Spleen (tissue), 11 donors: Measurements from ENCODE around the gene APP. TPM values are rescaled to one million over a fixed set of nuclear protein-coding genes. Genes with fewer than 3 reads are reported as not detected.

Source experiments
- DNase-seq: peaks from one replicate; pipeline ENCODE4 v3.0.0-alpha.2; 2020
- H3K27ac ChIP-seq, 8 donors: fragments of 200-600 bp; sonication (generic) in 7 of 8; 1 replicate in 4 of 8; 2 replicates in 4 of 8; pipeline versions ENCODE4 v1.5.0 to v1.8.0; 2016 to 2021; ENCODE audit warnings: inconsistent platforms in 4 of 8, mild to moderate bottlenecking in 4 of 8, moderate library complexity in 1 of 8
- H3K27me3 ChIP-seq, 7 donors: fragments of 200-600 bp; sonication (generic) in 6 of 7; replicated peaks in 1 of 7; 1 replicate in 4 of 7; 2 replicates in 3 of 7; pipeline versions ENCODE4 v1.5.0 to v1.8.0; 2016 to 2021; ENCODE audit warnings: inconsistent platforms in 3 of 7, mild to moderate bottlenecking in 1 of 7
- H3K36me3 ChIP-seq, 6 donors: fragments of 200-600 bp; sonication (generic) in 5 of 6; 1 replicate in 4 of 6; 2 replicates in 2 of 6; pipeline versions ENCODE4 v1.5.0 to v1.8.0; 2016 to 2021; ENCODE audit warnings: inconsistent platforms in 2 of 6
- H3K4me1 ChIP-seq, 6 donors: fragments of 200-600 bp; sonication (generic) in 5 of 6; 1 replicate in 3 of 6; 2 replicates in 3 of 6; pipeline versions ENCODE4 v1.5.0 to v1.8.0; 2016 to 2021; ENCODE audit warnings: inconsistent platforms in 3 of 6
- H3K4me3 ChIP-seq, 8 donors: fragments of 200-600 bp; sonication (generic) in 7 of 8; 1 replicate in 4 of 8; 2 replicates in 4 of 8; pipeline versions ENCODE4 v1.5.0 to v1.8.0; 2016 to 2021; ENCODE audit warnings: inconsistent platforms in 4 of 8, mild to moderate bottlenecking in 4 of 8, moderate library complexity in 2 of 8
- H3K9me3 ChIP-seq, 8 donors: fragments of 200-600 bp; sonication (generic) in 7 of 8; 1 replicate in 4 of 8; 2 replicates in 4 of 8; pipeline versions ENCODE4 v1.5.0 to v1.8.0; 2016 to 2021; ENCODE audit warnings: inconsistent platforms in 4 of 8
- CTCF ChIP-seq, 11 experiments: fragments of 200-600 bp in 7 of 11; fragments of 450-650 bp in 4 of 11; sonication (generic) in 4 of 11; IDR thresholded peaks in 8 of 11; conservative IDR thresholded peaks in 3 of 11; 1 replicate in 7 of 11; 2 replicates in 4 of 11; pipeline versions ENCODE4 v1.4.0 to v1.8.0; 2016 to 2021; ENCODE audit warnings: antibody characterized with exemption in 11 of 11, inconsistent platforms in 4 of 11, mild to moderate bottlenecking in 1 of 11
- POLR2A ChIP-seq, 3 donors: fragments of 450-650 bp; IDR thresholded peaks; one replicate each; pipeline ENCODE4 v1.5.1; 2017; ENCODE audit warnings: antibody characterized with exemption in 3 of 3, mild to moderate bottlenecking in 1 of 3
- POLR2AphosphoS5 ChIP-seq, 3 donors: sonication (generic); formaldehyde crosslinking; IDR thresholded peaks; one replicate each; pipeline ENCODE4 v1.5.1; 2017; ENCODE audit warnings: antibody characterized with exemption in 3 of 3
- WGBS, 5 donors: extraction: QIAGEN DNeasy Blood & Tissue Kit in 3 of 5; methylation state at CpG; one replicate each; pipeline versions ENCODE4 v1.1.5 to v1.1.7; 2013 to 2018; 5-methylcytosine and 5-hydroxymethylcytosine counted together
- intact Hi-C: fragments of 100-400 bp; cut with DNase I; formaldehyde crosslinking; loops from one replicate; pipeline ENCODE4 v1.15.0; 2023; ENCODE audit warnings: low total_unique reads
- polyA plus RNA-seq, 3 donors: library from polyadenylated mRNA; stranded (reverse); fragments of 200-250 nt; gene quantifications; one replicate each; pipeline ENCODE4 v1.2.1, GENCODE V29; 2013
- total RNA-seq, 7 donors: library from RNA; depleted of rRNA in 3 of 7; stranded (reverse); fragments of >200 nt in 3 of 7; fragmentation: NEBNext Ultra II Directional in 4 of 7; extraction: Animal tissue kit (Norgen Biotek cat#: 25700) in 4 of 7; gene quantifications; one replicate each; pipeline versions ENCODE4 v1.1.0 to v1.2.1, GENCODE V29; 2016 to 2021
- donor health status: healthy with polysubstance abuse.
- donor health status: DM: no; HTN: no; CAD: no; lungs with moderate emphysema.
- donor health status: DM: no; HTN: no; CAD: no.
- donor health status: Bipolar disorder and iron deficiency.
- donor health status: healthy.
- donor health status: DM: no; HTN: no; CAD: no.
- donor health status: DM: yes; HTN: yes; CAD: no.

Gene APP
- total and polyA plus RNA-seq, 10 donors, result 25.3 to 398 (median 282) TPM

- intact Hi-C loops, result no loop called here
- peaks cover 4 to 40% (median 17%) of the 10 kb centered on the region in 6 donors for H3K4me1 ChIP-seq
Observed at GRCh38 chr21:26159869-26160268, 10.7 kb downstream of the APP start.

GRCh38 chr21:26157801-26158200 is 12.8 kb downstream of the APP start:
- Histone ChIP-seq H3K27me3 (no peaks in the 10 kb centered on the region), H3K9me3 (no peaks in the 10 kb centered on the region), H3K4me1 (peaks cover 4 to 43% (median 15%) of the 10 kb centered on the region in 6 donors), H3K36me3 (no peaks in the 10 kb centered on the region), H3K27ac (no peak overlapping the region), H3K4me3 (no peak overlapping the region)
- no peak for DNase-seq
- intact Hi-C loops, result no loop called here
- TF ChIP-seq POLR2AphosphoS5 (IDR thresholded peaks at IDR 0.05) (no peak), CTCF (IDR thresholded peaks at IDR 0.05 in 8 of 11, conservative IDR thresholded peaks at IDR 0.05 in 3 of 11) (no peak), POLR2A (IDR thresholded peaks at IDR 0.05) (no peak)
- WGBS, 5 donors, result 51 to 59% (median 53%) methylated on average over 2 of the region's 2 CpGs

More at GRCh38 chr21:26159869-26160268, 10.7 kb downstream of the APP start:
- no peaks in the 10 kb centered on the region for H3K36me3 ChIP-seq
- H3K9me3 ChIP-seq, result no peaks in the 10 kb centered on the region
- TF ChIP-seq CTCF (IDR thresholded peaks at IDR 0.05 in 8 of 11, conservative IDR thresholded peaks at IDR 0.05 in 3 of 11), result no peak
- no peak for TF ChIP-seq POLR2AphosphoS5 (IDR thresholded peaks at IDR 0.05)
- no peak for TF ChIP-seq POLR2A (IDR thresholded peaks at IDR 0.05)
- H3K4me3 ChIP-seq, result no peak overlapping the region
- H3K27me3 ChIP-seq, result no peaks in the 10 kb centered on the region
- H3K27ac ChIP-seq, result no peak overlapping the region
- DNase-seq, result no peak
- WGBS, 5 donors, result 68 to 97% (median 77%) methylated on average over 1 of the region's 1 CpG

GRCh38 chr21:26154753-26155152 is 15.8 kb downstream of the APP start:
- 88 to 98% (median 96%) methylated on average over 4 of the region's 4 CpGs for WGBS, 5 donors
- Histone ChIP-seq H3K27ac (no peak overlapping the region), H3K27me3 (no peaks in the 10 kb centered on the region), H3K36me3 (no peaks in the 10 kb centered on the region), H3K4me3 (no peak overlapping the region), H3K9me3 (no peaks in the 10 kb centered on the region), H3K4me1 (peaks cover 4 to 31% (median 15%) of the 10 kb centered on the region in 6 donors)
- DNase-seq, result no peak
- intact Hi-C loops, result no loop called here
- TF ChIP-seq POLR2A (IDR thresholded peaks at IDR 0.05) (no peak), CTCF (IDR thresholded peaks at IDR 0.05 in 8 of 11, conservative IDR thresholded peaks at IDR 0.05 in 3 of 11) (no peak), POLR2AphosphoS5 (IDR thresholded peaks at IDR 0.05) (no peak)

GRCh38 chr21:26153758-26154157 is 16.8 kb downstream of the APP start:
- DNase-seq, result no peak
- Histone ChIP-seq H3K4me1 (peaks cover 6 to 40% (median 15%) of the 10 kb centered on the region in 6 donors), H3K36me3 (no peaks in the 10 kb centered on the region), H3K27me3 (no peaks in the 10 kb centered on the region), H3K9me3 (no peaks in the 10 kb centered on the region), H3K27ac (no peak overlapping the region), H3K4me3 (no peak overlapping the region)
- 67 to 89% (median 79%) methylated on average over 1 of the region's 1 CpG for WGBS, 5 donors
- no peak for TF ChIP-seq POLR2A (IDR thresholded peaks at IDR 0.05)
- no peak for TF ChIP-seq POLR2AphosphoS5 (IDR thresholded peaks at IDR 0.05)
- TF ChIP-seq CTCF (IDR thresholded peaks at IDR 0.05 in 8 of 11, conservative IDR thresholded peaks at IDR 0.05 in 3 of 11), result no peak
- intact Hi-C loops, result no loop called here
